ENCODE results near the gene ATP2C2.
A peak's percentile ranks its signal among the peaks of the same experiment; 100 is the strongest.

Gene ATP2C2

GRCh38 chr16:84448444-84448843 is 80.1 kb downstream of the ATP2C2 start:
- Histone ChIP-seq H2AFZ (ENCODE audit: low read depth, low read length) (no peak overlapping the region), H3K27me3 (ENCODE audit: control insufficient read depth in 1 of 2, insufficient read depth in 1 of 2, low read length in 2 of 2) (peaks cover 11 to 24% of the 10 kb centered on the region in 2 experiments), H3K18ac (ENCODE audit: low read depth in 1 of 2, low read length in 2 of 2) (no peak overlapping the region), H2AK5ac (ENCODE audit: low read length, severe bottlenecking) (no peak overlapping the region), H4K91ac (ENCODE audit: low read length) (no peak overlapping the region), H2BK12ac (ENCODE audit: low read length in 2 of 2) (no peak overlapping the region), H3K4me3 (ENCODE audit: insufficient read depth in 1 of 2, low read depth in 1 of 2, low read length in 2 of 2) (no peak overlapping the region), H2BK120ac (ENCODE audit: low read depth, low read length) (no peak overlapping the region), H3K9ac (ENCODE audit: low read length) (no peak overlapping the region), H3K23ac (ENCODE audit: low read length in 2 of 2) (no peak overlapping the region), H2BK15ac (ENCODE audit: low read depth, poor library complexity, severe bottlenecking) (no peak overlapping the region), H3K36me3 (ENCODE audit: control insufficient read depth in 1 of 2, insufficient read depth in 2 of 2, low read depth in 1 of 2, low read length in 2 of 2) (peaks cover 0 to 14% of the 10 kb centered on the region in 2 experiments), H3K27ac (ENCODE audit: low read length, poor library complexity, severe bottlenecking) (no peak overlapping the region), H4K8ac (ENCODE audit: low read length) (no peak overlapping the region), H3K4me2 (ENCODE audit: low read length, poor library complexity, severe bottlenecking) (no peak overlapping the region), H3K4ac (ENCODE audit: low read depth in 1 of 2, low read length in 2 of 2) (no peak overlapping the region), H2BK5ac (ENCODE audit: low read depth, low read length, poor library complexity, severe bottlenecking) (no peak overlapping the region), H3K9me3 (ENCODE audit: control insufficient read depth, low read length) (no peaks in the 10 kb centered on the region), H3K14ac (ENCODE audit: low read length in 2 of 2) (no peak overlapping the region), H3K79me1 (replicated peaks; ENCODE audit: low read length, poor library complexity, severe bottlenecking) (no peaks in the 10 kb centered on the region), H3K4me1 (ENCODE audit: control insufficient read depth, insufficient read depth, low read depth, low read length) (peaks cover 2% of the 10 kb centered on the region)
- WGBS: 91% methylated on average over 10 of the region's 10 CpGs
- no peak for DNase-seq

- H3K4me3 ChIP-seq (ENCODE audit: insufficient read depth in 1 of 2, low read depth in 1 of 2, low read length in 2 of 2): no peak overlapping the region
- H2BK12ac ChIP-seq (ENCODE audit: low read length in 2 of 2): no peak overlapping the region
- no peak overlapping the region for H3K4ac ChIP-seq (ENCODE audit: low read depth in 1 of 2, low read length in 2 of 2)
- H4K91ac ChIP-seq (ENCODE audit: low read length): peak overlapping the region; percentile 10
- no peak overlapping the region for H2BK120ac ChIP-seq (ENCODE audit: low read depth, low read length)
- H4K8ac ChIP-seq (ENCODE audit: low read length): no peak overlapping the region
- H3K79me1 ChIP-seq (replicated peaks; ENCODE audit: low read length, poor library complexity, severe bottlenecking): no peaks in the 10 kb centered on the region
- H3K4me2 ChIP-seq (ENCODE audit: low read length, poor library complexity, severe bottlenecking): no peak overlapping the region
- H3K27me3 ChIP-seq (ENCODE audit: control insufficient read depth in 1 of 2, insufficient read depth in 1 of 2, low read length in 2 of 2): peaks cover 5 to 22% of the 10 kb centered on the region in 2 experiments
- no peak overlapping the region for H3K9ac ChIP-seq (ENCODE audit: low read length)
- no peak overlapping the region for H2AFZ ChIP-seq (ENCODE audit: low read depth, low read length)
- H3K9me3 ChIP-seq (ENCODE audit: control insufficient read depth, low read length): no peaks in the 10 kb centered on the region
- no peak overlapping the region for H2BK5ac ChIP-seq (ENCODE audit: low read depth, low read length, poor library complexity, severe bottlenecking)
- H3K36me3 ChIP-seq (ENCODE audit: control insufficient read depth in 1 of 2, insufficient read depth in 2 of 2, low read depth in 1 of 2, low read length in 2 of 2): peaks cover 2 to 14% of the 10 kb centered on the region in 2 experiments
- no peak overlapping the region for H2AK5ac ChIP-seq (ENCODE audit: low read length, severe bottlenecking)
- 87% methylated on average over 38 of the region's 38 CpGs for WGBS
- H3K18ac ChIP-seq (ENCODE audit: low read depth in 1 of 2, low read length in 2 of 2): no peak overlapping the region
- no peak overlapping the region for H2BK15ac ChIP-seq (ENCODE audit: low read depth, poor library complexity, severe bottlenecking)
- H3K27ac ChIP-seq (ENCODE audit: low read length, poor library complexity, severe bottlenecking): no peak overlapping the region
- peak overlapping the region in 1 of 2 experiments; percentile 61 for H3K14ac ChIP-seq (ENCODE audit: low read length in 2 of 2)
- H3K4me1 ChIP-seq (ENCODE audit: control insufficient read depth, insufficient read depth, low read depth, low read length): peaks cover 2% of the 10 kb centered on the region
- no peak for DNase-seq
- H3K23ac ChIP-seq (ENCODE audit: low read length in 2 of 2): no peak overlapping the region
Observed at GRCh38 chr16:84449156-84450140, 81.1 kb downstream of the ATP2C2 start.

GRCh38 chr16:84450176-84450865 is 82.0 kb downstream of the ATP2C2 start:
- H3K27ac ChIP-seq (ENCODE audit: low read length, poor library complexity, severe bottlenecking): no peak overlapping the region
- peaks cover 2% of the 10 kb centered on the region for H3K4me1 ChIP-seq (ENCODE audit: control insufficient read depth, insufficient read depth, low read depth, low read length)
- no peak overlapping the region for H3K9ac ChIP-seq (ENCODE audit: low read length)
- WGBS: 87% methylated on average over 8 of the region's 11 CpGs
- H3K18ac ChIP-seq (ENCODE audit: low read depth in 1 of 2, low read length in 2 of 2): no peak overlapping the region
- DNase-seq: no peak
- H3K23ac ChIP-seq (ENCODE audit: low read length in 2 of 2): no peak overlapping the region
- no peak overlapping the region for H4K91ac ChIP-seq (ENCODE audit: low read length)
- H2AK5ac ChIP-seq (ENCODE audit: low read length, severe bottlenecking): no peak overlapping the region
- no peak overlapping the region for H3K4ac ChIP-seq (ENCODE audit: low read depth in 1 of 2, low read length in 2 of 2)
- H2BK120ac ChIP-seq (ENCODE audit: low read depth, low read length): no peak overlapping the region
- no peaks in the 10 kb centered on the region for H3K79me1 ChIP-seq (replicated peaks; ENCODE audit: low read length, poor library complexity, severe bottlenecking)
- no peak overlapping the region for H2AFZ ChIP-seq (ENCODE audit: low read depth, low read length)
- H3K4me2 ChIP-seq (ENCODE audit: low read length, poor library complexity, severe bottlenecking): no peak overlapping the region
- H4K8ac ChIP-seq (ENCODE audit: low read length): no peak overlapping the region
- no peak overlapping the region for H3K4me3 ChIP-seq (ENCODE audit: insufficient read depth in 1 of 2, low read depth in 1 of 2, low read length in 2 of 2)
- no peak overlapping the region for H2BK12ac ChIP-seq (ENCODE audit: low read length in 2 of 2)
- no peaks in the 10 kb centered on the region for H3K9me3 ChIP-seq (ENCODE audit: control insufficient read depth, low read length)
- H2BK15ac ChIP-seq (ENCODE audit: low read depth, poor library complexity, severe bottlenecking): no peak overlapping the region
- peaks cover 5 to 14% of the 10 kb centered on the region in 2 experiments for H3K36me3 ChIP-seq (ENCODE audit: control insufficient read depth in 1 of 2, insufficient read depth in 2 of 2, low read depth in 1 of 2, low read length in 2 of 2)
- H3K14ac ChIP-seq (ENCODE audit: low read length in 2 of 2): peak overlapping the region in 1 of 2 experiments; percentile 21
- H3K27me3 ChIP-seq (ENCODE audit: control insufficient read depth in 1 of 2, insufficient read depth in 1 of 2, low read length in 2 of 2): peaks cover 0 to 19% of the 10 kb centered on the region in 2 experiments
- H2BK5ac ChIP-seq (ENCODE audit: low read depth, low read length, poor library complexity, severe bottlenecking): no peak overlapping the region
